Measurements from ENCODE around the gene ZC3H7A.
"Not testable (repeated sequence)": the region's sequence is repeated elsewhere in the genome, so short reads cannot be mapped to it uniquely, and the experiment has no call there.

ZC3H7A gene

DNA sequence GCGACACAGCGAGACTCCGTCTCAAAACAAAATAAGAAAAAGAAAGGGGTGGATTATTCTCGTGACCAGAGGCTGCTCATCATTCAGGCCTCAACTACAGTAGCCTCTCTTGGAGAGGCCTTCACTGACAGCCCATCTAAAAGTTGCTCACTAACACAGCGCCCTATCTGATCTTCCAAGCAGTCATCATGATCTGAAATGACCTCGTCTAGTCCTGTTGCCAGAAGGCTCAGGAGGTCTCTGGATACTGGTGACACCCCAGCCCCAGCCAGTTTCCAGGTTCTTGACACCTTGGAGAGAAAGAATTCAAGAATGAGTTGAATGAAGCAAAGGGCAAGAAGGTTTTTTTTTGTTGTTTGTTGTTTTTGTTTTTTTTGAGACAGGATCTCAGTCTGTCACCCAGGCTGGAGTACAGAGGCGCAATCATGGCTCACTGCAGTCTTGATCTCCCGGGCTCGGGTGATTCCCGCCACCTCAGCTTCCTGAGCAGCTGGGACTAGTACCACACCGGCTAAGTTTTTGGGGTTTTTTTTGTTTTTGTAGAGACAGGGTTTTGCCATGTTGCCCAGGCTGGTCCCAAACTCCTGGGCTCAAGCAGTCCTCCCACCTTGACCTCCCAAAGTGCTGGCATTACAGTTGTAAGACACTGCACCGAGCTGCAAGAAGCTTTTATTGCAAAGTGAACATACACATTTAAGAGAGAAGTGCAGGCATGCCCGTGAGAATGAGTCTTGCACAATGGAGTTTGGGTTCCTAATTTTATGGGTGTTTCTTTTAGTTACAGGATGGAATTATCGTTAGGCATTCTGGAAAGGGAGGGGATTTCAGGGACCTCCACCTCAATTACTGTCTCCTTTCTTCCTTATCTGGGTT is 2.7 kb upstream of the ZC3H7A start:
- DNase-seq, result no peak

GRCh38 chr16:11799017-11799381 is 1.9 kb upstream of the ZC3H7A start:
- DNase-seq, result no peak

DNA sequence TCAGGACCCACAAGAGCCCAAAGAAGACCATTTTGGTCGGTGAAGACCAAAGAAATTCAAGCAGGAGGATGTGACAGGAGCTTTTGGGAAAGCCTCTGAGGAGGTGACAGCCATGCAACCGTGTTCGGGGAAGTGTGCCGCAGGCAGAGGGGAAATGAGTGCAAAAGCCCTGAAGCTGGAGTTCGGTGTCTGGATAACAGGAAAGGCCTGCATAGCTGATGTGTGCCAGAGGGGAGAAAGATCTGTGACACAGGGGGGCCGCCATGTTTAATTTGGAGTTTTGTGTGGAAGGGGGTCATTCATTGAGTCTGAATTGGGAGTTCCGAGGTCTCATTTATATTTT is 870 bp upstream of the ZC3H7A start:
- DNase-seq, result no peak

GRCh38 chr16:11796227-11797165 is 562 bp downstream of the ZC3H7A start:
- DNase-seq, result no peak

GRCh38 chr16:11795887-11796226 is 1.2 kb downstream of the ZC3H7A start:
- no peak for DNase-seq

GRCh38 chr16:11794996-11795886 is 1.8 kb downstream of the ZC3H7A start:
- DNase-seq, result no peak

GRCh38 chr16:11794447-11794846 is 2.6 kb downstream of the ZC3H7A start:
- DNase-seq, result no peak

DNA sequence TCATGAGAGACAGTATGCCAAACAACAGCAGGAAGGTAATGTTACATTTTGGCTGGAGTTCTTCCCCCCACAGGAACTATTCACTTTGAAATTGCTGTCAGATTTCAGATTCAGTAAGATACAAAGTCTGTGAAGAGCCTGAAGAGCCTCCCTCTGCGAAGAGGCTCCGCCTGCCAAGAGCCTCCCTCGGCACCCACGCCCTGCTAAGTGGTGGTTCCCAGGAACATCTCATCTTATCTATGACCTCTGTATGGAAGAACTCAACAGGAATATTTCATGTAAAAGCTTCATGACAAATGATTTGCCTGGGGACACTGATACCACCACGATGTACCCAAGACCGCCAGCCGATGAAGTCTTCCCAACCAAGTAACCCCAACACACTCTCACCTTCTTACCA is 3.2 kb downstream of the ZC3H7A start:
- DNase-seq, result peak; percentile 55

- DNase-seq, result peak; percentile 99
Measured at GRCh38 chr16:11792410-11793241, 4.4 kb downstream of the ZC3H7A start.

GRCh38 chr16:11791144-11791828 is 5.8 kb downstream of the ZC3H7A start:
- DNase-seq, result peak; percentile 17

DNA sequence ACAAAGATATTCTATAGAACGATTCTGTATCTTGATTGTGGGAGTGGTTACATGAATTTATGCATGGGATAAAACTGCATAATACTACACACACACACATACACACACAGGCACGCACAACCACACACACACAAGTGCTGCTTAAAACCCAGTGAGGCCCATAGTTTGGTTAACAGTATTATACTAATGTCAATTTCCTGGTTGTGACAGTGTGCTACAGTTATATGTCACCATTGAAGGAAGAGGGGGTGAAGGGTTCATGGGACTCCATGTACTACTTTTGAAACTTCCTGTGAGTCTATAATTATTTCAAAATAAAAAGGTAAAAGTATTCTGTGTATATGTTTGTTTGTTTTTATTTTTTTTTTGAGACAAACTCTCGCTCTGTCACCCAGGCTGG is 8.1 kb downstream of the ZC3H7A start:
- no peak for DNase-seq

DNA sequence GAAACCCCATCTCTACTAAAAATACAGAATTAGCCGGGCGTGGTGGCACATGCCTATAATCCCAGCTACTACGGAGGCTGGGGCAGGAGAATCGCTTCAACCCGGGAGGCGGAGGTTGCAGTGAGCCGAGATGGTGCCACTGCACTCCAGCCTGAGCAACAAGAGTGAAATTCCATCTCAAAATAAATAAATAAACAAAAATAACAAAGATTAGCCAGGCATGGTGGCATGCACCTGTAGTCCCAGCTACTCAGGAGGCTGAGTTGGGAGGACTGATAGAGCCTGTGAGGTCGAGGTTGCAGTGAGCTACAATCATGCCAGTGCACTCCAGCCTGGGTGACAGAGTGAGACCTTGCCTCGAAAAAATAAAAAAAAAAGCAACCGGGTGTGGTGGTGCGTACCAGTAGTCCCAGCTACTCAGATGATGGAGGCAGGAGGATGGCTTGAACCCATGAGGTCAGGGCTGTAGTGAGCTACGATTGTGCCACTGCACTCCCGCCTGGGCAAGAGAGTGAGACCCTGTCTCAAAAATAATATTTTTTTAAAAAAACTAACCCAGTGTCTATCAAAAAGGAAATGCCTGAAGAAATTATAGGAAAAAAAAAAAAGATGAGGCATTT is 12.0 kb downstream of the ZC3H7A start:
- DNase-seq, result not testable (repeated sequence)

GRCh38 chr16:11784381-11784780 is 12.7 kb downstream of the ZC3H7A start:
- DNase-seq, result not testable (repeated sequence)

DNA sequence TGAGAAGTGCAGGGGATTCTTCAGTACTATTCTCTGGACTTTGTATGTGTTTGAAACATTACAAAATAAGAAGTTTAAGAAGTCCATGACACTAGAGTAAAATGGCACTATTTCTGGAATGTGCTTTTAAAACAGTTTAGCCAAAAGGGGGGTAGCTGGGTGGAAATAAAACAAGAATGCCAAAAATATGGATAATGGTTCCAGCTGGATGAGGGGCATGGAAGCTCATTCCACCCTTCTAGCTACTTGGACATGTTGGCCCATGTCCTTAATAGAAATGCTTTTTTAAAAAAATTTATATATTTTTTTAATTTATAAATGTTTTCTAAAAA is 13.1 kb downstream of the ZC3H7A start:
- no peak for DNase-seq

- no peak for DNase-seq
Measured at GRCh38 chr16:11783319-11784037, 13.6 kb downstream of the ZC3H7A start.

DNA sequence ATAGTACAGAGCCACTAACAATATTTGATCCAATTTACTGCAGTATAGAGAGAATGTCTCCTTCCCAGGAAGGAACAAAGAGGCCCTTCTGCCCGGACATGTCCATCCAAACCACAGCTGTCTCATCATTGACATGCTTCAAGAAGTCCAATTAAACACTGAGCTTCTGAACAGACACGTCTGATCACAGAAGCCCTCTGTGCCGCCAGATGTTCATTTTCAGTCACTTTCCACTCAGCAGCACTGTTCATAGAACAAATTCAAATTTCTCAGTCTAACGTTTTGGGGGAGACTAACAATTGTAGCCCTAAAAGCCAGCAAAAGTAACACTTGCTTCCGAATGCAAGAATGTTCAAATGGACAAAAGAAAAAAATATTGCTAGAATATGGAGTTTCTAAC is 15.3 kb downstream of the ZC3H7A start:
- peak; percentile 90 for DNase-seq

DNA sequence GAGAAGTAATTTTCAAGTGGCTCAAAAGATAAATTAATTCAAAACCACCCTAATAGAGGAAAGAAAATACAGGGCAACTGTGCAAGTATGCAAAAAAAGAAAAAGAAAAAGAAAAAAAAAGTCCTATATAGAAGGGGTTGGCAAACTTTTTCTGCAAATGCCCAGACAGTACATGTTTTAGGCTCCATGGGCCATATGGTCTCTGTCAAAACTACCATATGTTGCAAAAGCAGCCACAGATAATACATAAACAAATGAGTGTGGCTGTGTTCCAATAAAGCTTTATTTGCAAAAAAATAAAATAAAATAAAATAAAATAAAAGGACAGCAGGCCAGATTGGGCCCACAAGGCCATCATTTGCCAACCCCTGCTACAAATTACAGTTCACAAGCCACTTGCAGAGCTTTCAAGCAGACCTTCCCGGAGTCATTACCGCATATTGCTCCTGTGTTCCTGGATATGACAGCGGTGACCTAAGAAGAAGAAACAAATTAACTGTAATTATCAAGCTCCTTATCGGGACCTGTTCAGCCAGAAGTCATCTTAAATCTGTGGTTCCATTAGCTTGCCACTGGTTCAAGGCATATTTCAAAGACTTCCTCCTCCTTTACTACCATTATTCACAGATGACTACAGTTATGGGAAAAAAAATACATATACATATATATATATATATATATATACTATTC is 15.9 kb downstream of the ZC3H7A start:
- DNase-seq, result peak; percentile 85

- no peak for DNase-seq
Measured at GRCh38 chr16:11779074-11779473, 18.0 kb downstream of the ZC3H7A start.

GRCh38 chr16:11774065-11774626 is 22.9 kb downstream of the ZC3H7A start:
- DNase-seq, result no peak
